Neural crest cell (in vitro differentiated cells): ENCODE measurements around the gene MYH7. TPM values are rescaled to one million over a fixed set of nuclear protein-coding genes. Genes with fewer than 3 reads are reported as not detected.
A peak's percentile ranks its signal among the peaks of the same experiment; 100 is the strongest.

ENCODE experiments used
- DNase-seq: peaks from one replicate; pipeline ENCODE4 v3.0.0; 2021; ENCODE audit warnings: low read depth, mixed read lengths, low spot score
- H3K27ac Mint-ChIP-seq: one replicate; pipeline ENCODE4 v1.8.0; 2021; ENCODE audit warnings: mild to moderate bottlenecking, mixed read lengths; ENCODE audit not compliant: unreplicated experiment
- H3K27me3 Mint-ChIP-seq: 2 replicates; pipeline ENCODE4 v1.8.0; 2021; ENCODE audit warnings: low read depth, mild to moderate bottlenecking, mixed read lengths
- H3K36me3 Mint-ChIP-seq: 2 replicates; pipeline ENCODE4 v1.8.0; 2021; ENCODE audit warnings: low read depth, mild to moderate bottlenecking, mixed read lengths
- H3K4me1 Mint-ChIP-seq: 2 replicates; pipeline ENCODE4 v1.8.0; 2021; ENCODE audit warnings: mixed read lengths
- H3K4me3 Mint-ChIP-seq: one replicate; pipeline ENCODE4 v1.8.0; 2021; ENCODE audit warnings: mild to moderate bottlenecking, mixed read lengths
- H3K9me3 Mint-ChIP-seq: 2 replicates; pipeline ENCODE4 v1.8.0; 2021; ENCODE audit warnings: mixed read lengths
- total RNA-seq: library from RNA; stranded (reverse); gene quantifications from 2 replicates; pipeline ENCODE4 v1.2.1, GENCODE V29; 2021
- TF ChIP-seq, protein P1 (sequence below): fragments of 200-600 bp; sonication (generic); conservative IDR thresholded peaks from 2 replicates; pipeline ENCODE4 v1.5.0; 2021; ENCODE audit warnings: antibody characterized with exemption, mild to moderate bottlenecking

The MYH7 gene
- total RNA-seq, 1 donor from 2014 or later: 0.05 TPM

DNA sequence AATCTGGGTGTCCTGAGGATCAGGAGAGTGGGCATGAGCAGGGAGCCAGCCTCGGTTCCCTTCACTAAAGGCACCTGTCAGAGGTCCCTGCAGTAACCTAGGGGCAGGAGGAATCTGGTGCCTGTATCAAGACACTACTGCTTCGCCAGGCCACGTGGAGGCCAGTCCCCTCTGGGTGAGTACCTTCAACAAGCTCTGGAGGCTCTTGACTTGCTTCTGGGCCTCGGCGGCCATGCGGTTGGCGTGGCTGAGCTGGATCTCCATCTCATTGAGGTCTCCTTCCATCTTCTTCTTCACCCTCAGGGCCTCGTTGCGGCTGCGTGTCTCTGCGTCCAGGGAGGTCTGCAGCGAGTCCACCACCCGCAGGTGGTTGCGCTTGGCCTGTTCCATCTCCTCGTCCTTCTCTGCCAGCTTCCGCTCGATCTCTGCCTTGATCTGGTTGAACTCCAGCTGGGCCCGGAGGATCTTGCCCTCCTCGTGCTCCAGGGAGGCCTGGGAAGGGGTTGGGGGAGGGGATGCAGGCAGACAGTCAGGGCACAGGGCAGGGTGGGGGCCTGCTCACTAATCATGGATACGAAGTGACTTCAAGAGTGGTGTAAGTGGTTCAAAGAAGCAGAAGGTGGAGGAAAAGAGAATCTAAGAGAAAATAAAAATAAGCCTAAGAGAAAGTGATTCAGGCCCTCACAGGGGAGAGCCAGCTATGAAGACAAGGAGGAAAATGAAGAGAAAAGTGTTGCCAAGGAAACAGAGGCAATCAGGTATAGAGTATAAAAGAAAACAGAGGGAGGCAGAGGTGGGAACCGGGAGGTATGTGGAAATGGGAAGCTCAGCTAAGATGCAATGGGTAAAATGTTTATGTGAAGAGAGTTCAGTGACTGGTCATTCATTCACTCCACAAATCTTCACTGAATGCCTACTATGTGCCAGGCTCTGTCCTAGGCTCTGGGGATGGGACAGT, 19.4 kb downstream of the MYH7 start:
- Mint-ChIP-seq H3K27me3 (no peaks in the 10 kb centered on the region), H3K4me3 (no peak overlapping the region), H3K9me3 (no peaks in the 10 kb centered on the region), H3K4me1 (peaks cover 4% of the 10 kb centered on the region), H3K27ac (no peak overlapping the region), H3K36me3 (no peaks in the 10 kb centered on the region)
- TF ChIP-seq, protein P1, sequence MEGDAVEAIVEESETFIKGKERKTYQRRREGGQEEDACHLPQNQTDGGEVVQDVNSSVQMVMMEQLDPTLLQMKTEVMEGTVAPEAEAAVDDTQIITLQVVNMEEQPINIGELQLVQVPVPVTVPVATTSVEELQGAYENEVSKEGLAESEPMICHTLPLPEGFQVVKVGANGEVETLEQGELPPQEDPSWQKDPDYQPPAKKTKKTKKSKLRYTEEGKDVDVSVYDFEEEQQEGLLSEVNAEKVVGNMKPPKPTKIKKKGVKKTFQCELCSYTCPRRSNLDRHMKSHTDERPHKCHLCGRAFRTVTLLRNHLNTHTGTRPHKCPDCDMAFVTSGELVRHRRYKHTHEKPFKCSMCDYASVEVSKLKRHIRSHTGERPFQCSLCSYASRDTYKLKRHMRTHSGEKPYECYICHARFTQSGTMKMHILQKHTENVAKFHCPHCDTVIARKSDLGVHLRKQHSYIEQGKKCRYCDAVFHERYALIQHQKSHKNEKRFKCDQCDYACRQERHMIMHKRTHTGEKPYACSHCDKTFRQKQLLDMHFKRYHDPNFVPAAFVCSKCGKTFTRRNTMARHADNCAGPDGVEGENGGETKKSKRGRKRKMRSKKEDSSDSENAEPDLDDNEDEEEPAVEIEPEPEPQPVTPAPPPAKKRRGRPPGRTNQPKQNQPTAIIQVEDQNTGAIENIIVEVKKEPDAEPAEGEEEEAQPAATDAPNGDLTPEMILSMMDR: no peak
- no peak for DNase-seq

DNA sequence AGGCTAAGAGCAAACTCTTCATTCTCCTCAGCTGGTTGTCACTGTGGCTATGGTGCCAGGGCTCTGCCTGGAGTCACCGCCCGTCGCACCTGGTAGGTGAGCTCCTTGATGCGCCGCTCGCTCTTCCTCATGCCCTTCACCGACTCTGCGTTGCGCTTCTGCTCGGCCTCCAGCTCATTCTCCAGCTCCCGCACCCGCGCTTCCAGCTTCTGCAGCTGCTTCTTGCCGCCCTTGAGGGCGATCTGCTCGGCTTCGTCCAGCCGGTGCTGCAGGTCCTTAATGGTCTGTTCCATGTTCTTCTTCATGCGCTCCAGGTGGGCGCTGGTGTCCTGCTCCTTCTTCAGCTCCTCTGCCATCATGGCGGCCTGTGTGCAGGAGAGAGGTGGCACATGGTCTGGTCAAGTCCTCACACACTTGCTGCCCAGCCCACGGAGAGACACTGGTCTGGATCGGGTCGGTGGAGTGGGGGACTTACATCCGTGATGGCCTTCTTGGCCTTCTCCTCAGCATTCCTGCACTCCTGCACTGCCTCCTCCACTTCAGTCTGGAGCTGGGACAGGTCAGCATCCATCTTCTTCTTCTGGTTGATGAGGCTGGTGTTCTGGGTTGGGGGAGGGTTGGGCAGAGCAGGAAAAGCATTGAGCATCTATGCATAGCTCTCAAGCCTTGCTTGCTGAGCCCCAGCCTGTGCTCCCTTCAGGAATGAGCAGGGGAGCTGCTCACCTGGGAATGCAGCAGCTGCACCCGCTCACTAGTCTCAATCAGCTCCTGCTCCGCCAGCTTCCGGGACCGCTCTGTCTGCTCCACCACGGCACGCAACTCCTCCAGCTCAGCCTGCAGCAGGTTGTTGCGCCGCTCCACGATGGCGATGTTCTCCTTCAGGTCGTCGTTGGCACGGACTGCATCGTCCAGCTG, 20.3 kb downstream of the MYH7 start:
- H3K9me3 Mint-ChIP-seq: no peaks in the 10 kb centered on the region
- no peaks in the 10 kb centered on the region for H3K27me3 Mint-ChIP-seq
- no peak overlapping the region for H3K4me3 Mint-ChIP-seq
- DNase-seq: no peak
- H3K36me3 Mint-ChIP-seq: no peaks in the 10 kb centered on the region
- TF ChIP-seq, protein P1: no peak
- H3K4me1 Mint-ChIP-seq: peaks cover 1% of the 10 kb centered on the region
- H3K27ac Mint-ChIP-seq: no peak overlapping the region

DNA sequence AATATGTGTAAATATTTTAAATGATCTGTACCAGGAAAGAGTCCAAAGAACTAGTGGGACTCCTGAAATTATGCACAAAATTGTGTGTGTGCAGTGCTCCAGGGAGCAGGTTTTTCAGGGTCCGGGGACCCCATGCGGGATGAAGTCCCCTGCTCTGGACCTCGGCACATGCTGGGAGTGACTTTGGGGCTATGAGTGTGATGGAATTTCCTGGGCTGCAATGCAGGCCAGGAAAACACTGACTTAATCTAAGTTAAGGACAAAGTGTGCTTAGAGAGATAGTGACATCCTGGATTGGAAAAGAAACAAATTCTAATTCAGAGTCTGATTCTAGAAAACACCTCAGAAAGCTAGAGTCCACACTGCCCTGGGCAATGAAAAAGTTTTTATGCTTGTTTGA, 21.2 kb downstream of the MYH7 start:
- no peak for DNase-seq
- Mint-ChIP-seq H3K27me3 (no peaks in the 10 kb centered on the region), H3K36me3 (no peaks in the 10 kb centered on the region), H3K4me3 (no peak overlapping the region), H3K4me1 (no peaks in the 10 kb centered on the region), H3K27ac (no peak overlapping the region), H3K9me3 (no peaks in the 10 kb centered on the region)
- TF ChIP-seq, protein P1: no peak

DNA sequence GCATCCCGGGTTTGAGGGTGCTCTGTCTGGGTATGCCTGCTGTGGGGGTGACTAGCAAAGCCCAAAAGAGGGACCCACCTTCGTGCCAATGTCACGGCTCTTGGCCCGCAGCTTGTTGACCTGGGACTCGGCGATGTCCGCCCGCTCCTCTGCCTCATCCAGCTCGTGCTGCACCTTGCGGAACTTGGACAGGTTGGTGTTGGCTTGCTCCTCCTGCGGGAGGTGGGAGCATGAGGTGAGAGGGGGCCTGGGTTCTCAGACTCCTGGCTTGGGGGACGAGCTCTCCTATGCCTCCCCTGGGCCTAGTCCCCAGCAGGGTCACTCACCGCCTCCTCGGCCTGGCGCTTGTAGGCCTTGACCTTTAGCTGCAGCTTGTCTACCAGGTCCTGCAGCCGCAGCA, 21.8 kb downstream of the MYH7 start:
- TF ChIP-seq, protein P1: no peak
- H3K36me3 Mint-ChIP-seq: no peaks in the 10 kb centered on the region
- H3K27ac Mint-ChIP-seq: peak overlapping the region; percentile 62
- H3K9me3 Mint-ChIP-seq: no peaks in the 10 kb centered on the region
- no peak for DNase-seq
- H3K4me3 Mint-ChIP-seq: no peak overlapping the region
- H3K4me1 Mint-ChIP-seq: peaks cover 4% of the 10 kb centered on the region
- H3K27me3 Mint-ChIP-seq: no peaks in the 10 kb centered on the region
